HG02588 (cell line): ENCODE results near the gene CNTNAP4.

Source experiments
- ATAC-seq: cut with Tn5 transposase; IDR thresholded peaks from one replicate; pipeline ENCODE4 v1.9.1; 2021; ENCODE audit warnings: mild to moderate bottlenecking, moderate library complexity; ENCODE audit not compliant: unreplicated experiment

The CNTNAP4 gene

GRCh38 chr16:76303637-76304314, 26.6 kb downstream of the CNTNAP4 start:
- ATAC-seq = no peak

- no peak for ATAC-seq
Measured at GRCh38 chr16:76309639-76310335, 32.6 kb downstream of the CNTNAP4 start.

- ATAC-seq = no peak
Measured at GRCh38 chr16:76311260-76311659, 34.1 kb downstream of the CNTNAP4 start.

GRCh38 chr16:76318565-76318964, 41.4 kb downstream of the CNTNAP4 start:
- ATAC-seq = no peak

- no peak for ATAC-seq
Measured at GRCh38 chr16:76329106-76329505, 51.9 kb downstream of the CNTNAP4 start.

- no peak for ATAC-seq
Measured at GRCh38 chr16:76335180-76335974, 58.2 kb downstream of the CNTNAP4 start.

GRCh38 chr16:76336112-76336511, 58.9 kb downstream of the CNTNAP4 start:
- ATAC-seq = no peak

GRCh38 chr16:76338472-76338871, 61.3 kb downstream of the CNTNAP4 start:
- ATAC-seq = no peak

GRCh38 chr16:76343769-76344168, 66.6 kb downstream of the CNTNAP4 start:
- no peak for ATAC-seq

- no peak for ATAC-seq
Measured at GRCh38 chr16:76345163-76345661, 68.0 kb downstream of the CNTNAP4 start.

- ATAC-seq = no peak
Measured at GRCh38 chr16:76346210-76346609, 69.0 kb downstream of the CNTNAP4 start.

GRCh38 chr16:76351441-76351840, 74.2 kb downstream of the CNTNAP4 start:
- ATAC-seq = no peak

GRCh38 chr16:76360404-76360803, 83.2 kb downstream of the CNTNAP4 start:
- no peak for ATAC-seq

GRCh38 chr16:76370344-76370743, 93.1 kb downstream of the CNTNAP4 start:
- ATAC-seq = no peak

- ATAC-seq = no peak
Measured at GRCh38 chr16:76371441-76371840, 94.2 kb downstream of the CNTNAP4 start.

GRCh38 chr16:76373998-76374397, 96.8 kb downstream of the CNTNAP4 start:
- no peak for ATAC-seq

GRCh38 chr16:76376988-76377387, 99.8 kb downstream of the CNTNAP4 start:
- no peak for ATAC-seq

GRCh38 chr16:76378020-76378419, 100.8 kb downstream of the CNTNAP4 start:
- ATAC-seq = no peak

GRCh38 chr16:76381096-76381495, 103.9 kb downstream of the CNTNAP4 start:
- ATAC-seq = no peak

GRCh38 chr16:76385601-76386230, 108.5 kb downstream of the CNTNAP4 start:
- no peak for ATAC-seq

- ATAC-seq = no peak
Measured at GRCh38 chr16:76386784-76387183, 109.6 kb downstream of the CNTNAP4 start.
